Nephron progenitor cell (in vitro differentiated cells): ENCODE data around the gene HTATSF1.

Experiments
- DNase-seq: peaks from one replicate; pipeline ENCODE4 v3.0.0; 2021
- H3K27ac Mint-ChIP-seq: 2 replicates; pipeline ENCODE4 v1.8.0; 2021; ENCODE audit warnings: mild to moderate bottlenecking, moderate library complexity, mixed read lengths
- H3K27me3 Mint-ChIP-seq: 2 replicates; pipeline ENCODE4 v1.8.0; 2021; ENCODE audit warnings: mild to moderate bottlenecking, low read depth, mixed read lengths; ENCODE audit not compliant: poor library complexity
- H3K36me3 Mint-ChIP-seq: 2 replicates; pipeline ENCODE4 v1.8.0; 2021; ENCODE audit warnings: low read depth, mixed read lengths
- H3K4me1 Mint-ChIP-seq: 2 replicates; pipeline ENCODE4 v1.8.0; 2021; ENCODE audit warnings: mixed read lengths
- H3K4me3 Mint-ChIP-seq: 2 replicates; pipeline ENCODE4 v1.8.0; 2021; ENCODE audit warnings: mild to moderate bottlenecking, moderate library complexity, mixed read lengths
- H3K9me3 Mint-ChIP-seq: 2 replicates; pipeline ENCODE4 v1.8.0; 2021; ENCODE audit warnings: mild to moderate bottlenecking, moderate library complexity, mixed read lengths
- TF ChIP-seq, protein P1 (sequence below): fragments of 200-600 bp; sonication (generic); IDR thresholded peaks from 2 replicates; pipeline ENCODE4 v1.5.0; 2021; ENCODE audit warnings: antibody characterized with exemption

The HTATSF1 gene

DNA sequence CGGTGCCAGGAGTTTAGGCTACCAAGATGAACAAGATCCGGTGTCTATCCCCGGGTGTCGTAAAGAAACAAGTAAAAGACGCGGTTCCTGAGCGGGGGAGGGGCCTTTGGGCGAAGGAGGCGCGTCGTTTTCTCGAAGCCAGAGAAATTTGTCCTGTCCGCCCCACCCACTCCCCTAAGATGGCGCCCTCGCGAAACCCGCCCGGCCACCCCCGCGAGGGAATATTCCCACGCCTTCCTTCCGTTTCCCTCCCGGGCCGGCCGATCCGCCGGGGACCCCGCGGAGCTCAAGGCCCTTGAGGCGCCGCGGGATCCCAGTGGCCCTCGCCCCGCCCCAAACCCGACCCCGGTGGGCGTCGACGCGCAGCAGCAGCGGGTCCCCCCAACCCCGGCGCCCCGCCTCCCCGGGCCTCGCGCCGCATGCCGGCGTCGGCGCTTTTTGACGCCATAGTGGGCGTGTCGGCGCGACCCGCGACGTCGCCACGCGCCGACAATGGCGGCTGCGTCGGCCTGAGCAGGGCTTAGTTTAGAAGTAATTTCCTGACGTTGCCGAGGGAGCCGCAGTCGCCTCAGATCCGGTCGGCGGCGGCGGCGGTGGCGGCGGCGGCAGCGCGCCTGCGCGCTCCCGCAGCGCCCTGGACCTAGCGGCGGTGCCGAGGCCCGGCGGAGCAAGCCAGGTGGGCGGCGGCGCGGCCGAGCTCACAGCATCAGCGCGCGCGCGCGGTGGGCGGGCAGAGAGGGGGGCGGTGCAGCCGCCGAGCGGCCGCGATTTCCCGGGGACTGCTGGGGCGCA is 432 bp upstream of the HTATSF1 start:
- Mint-ChIP-seq H3K9me3 (peaks cover 27% of the 10 kb centered on the region), H3K27ac (peak overlapping the region; percentile 98), H3K36me3 (peaks cover 5% of the 10 kb centered on the region), H3K4me1 (peaks cover 13% of the 10 kb centered on the region), H3K4me3 (peak overlapping the region; percentile 87), H3K27me3 (peaks cover 6% of the 10 kb centered on the region)
- TF ChIP-seq, protein P1, sequence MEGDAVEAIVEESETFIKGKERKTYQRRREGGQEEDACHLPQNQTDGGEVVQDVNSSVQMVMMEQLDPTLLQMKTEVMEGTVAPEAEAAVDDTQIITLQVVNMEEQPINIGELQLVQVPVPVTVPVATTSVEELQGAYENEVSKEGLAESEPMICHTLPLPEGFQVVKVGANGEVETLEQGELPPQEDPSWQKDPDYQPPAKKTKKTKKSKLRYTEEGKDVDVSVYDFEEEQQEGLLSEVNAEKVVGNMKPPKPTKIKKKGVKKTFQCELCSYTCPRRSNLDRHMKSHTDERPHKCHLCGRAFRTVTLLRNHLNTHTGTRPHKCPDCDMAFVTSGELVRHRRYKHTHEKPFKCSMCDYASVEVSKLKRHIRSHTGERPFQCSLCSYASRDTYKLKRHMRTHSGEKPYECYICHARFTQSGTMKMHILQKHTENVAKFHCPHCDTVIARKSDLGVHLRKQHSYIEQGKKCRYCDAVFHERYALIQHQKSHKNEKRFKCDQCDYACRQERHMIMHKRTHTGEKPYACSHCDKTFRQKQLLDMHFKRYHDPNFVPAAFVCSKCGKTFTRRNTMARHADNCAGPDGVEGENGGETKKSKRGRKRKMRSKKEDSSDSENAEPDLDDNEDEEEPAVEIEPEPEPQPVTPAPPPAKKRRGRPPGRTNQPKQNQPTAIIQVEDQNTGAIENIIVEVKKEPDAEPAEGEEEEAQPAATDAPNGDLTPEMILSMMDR, result no peak
- peak; percentile 83 for DNase-seq

DNA sequence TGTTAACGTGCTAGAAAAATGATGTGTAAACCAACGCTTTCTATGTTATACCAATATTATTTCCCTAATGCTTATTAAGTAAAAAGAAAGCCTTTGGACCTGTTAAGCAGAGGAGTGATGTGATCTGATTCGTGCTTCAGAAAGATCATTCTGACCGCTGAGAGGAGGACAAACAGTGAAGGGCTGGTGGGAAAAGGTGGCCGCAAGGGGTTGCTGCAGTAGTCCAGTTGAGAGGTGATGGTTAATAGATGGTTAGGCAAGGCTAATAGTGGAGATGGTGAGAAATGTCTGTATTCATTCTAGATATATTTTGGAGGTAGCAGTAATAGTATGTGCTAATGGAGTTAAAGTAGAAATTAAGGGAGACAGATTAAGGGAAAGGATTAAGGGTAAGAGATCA is 21.7 kb downstream of the HTATSF1 start:
- H3K4me3 Mint-ChIP-seq, result no peak overlapping the region
- H3K9me3 Mint-ChIP-seq, result peaks cover 23% of the 10 kb centered on the region
- TF ChIP-seq, protein P1, result no peak
- no peaks in the 10 kb centered on the region for H3K4me1 Mint-ChIP-seq
- H3K27ac Mint-ChIP-seq, result no peak overlapping the region
- H3K36me3 Mint-ChIP-seq, result no peaks in the 10 kb centered on the region
- DNase-seq, result no peak
- H3K27me3 Mint-ChIP-seq, result no peaks in the 10 kb centered on the region

DNA sequence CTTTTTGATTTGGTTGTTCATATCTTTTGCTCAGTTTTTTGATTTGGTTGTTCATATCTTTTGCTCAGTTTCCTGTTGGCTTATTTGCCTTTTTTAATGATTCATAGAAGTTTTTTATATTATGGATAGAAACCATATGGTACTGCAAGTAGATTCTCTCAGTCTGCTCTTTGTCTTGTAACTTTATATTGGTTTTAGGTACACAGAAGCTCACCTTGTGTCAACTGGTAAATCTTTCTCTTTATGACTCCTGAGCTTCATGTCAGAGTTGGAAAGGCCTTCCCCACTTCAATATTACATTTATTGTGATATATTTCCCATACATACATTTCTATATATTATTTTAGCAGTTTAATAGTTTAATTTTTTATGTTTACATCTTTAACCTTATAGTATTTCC is 26.4 kb downstream of the HTATSF1 start:
- H3K4me3 Mint-ChIP-seq, result no peak overlapping the region
- no peaks in the 10 kb centered on the region for H3K36me3 Mint-ChIP-seq
- H3K27me3 Mint-ChIP-seq, result peaks cover 3% of the 10 kb centered on the region
- no peak for DNase-seq
- peaks cover 4% of the 10 kb centered on the region for H3K4me1 Mint-ChIP-seq
- H3K9me3 Mint-ChIP-seq, result peaks cover 28% of the 10 kb centered on the region
- TF ChIP-seq, protein P1, result no peak
- H3K27ac Mint-ChIP-seq, result no peak overlapping the region

- TF ChIP-seq, protein P1, result no peak
- DNase-seq, result no peak
- Mint-ChIP-seq H3K9me3 (peaks cover 36% of the 10 kb centered on the region), H3K36me3 (no peaks in the 10 kb centered on the region), H3K27ac (no peak overlapping the region), H3K27me3 (peaks cover 7% of the 10 kb centered on the region), H3K4me1 (peaks cover 7% of the 10 kb centered on the region), H3K4me3 (no peak overlapping the region)
Observed at GRCh38 chrX:136525738-136526606, 28.6 kb downstream of the HTATSF1 start.

GRCh38 chrX:136528645-136529315 is 31.4 kb downstream of the HTATSF1 start:
- no peak overlapping the region for H3K27ac Mint-ChIP-seq
- H3K27me3 Mint-ChIP-seq, result peaks cover 7% of the 10 kb centered on the region
- no peak overlapping the region for H3K4me3 Mint-ChIP-seq
- no peaks in the 10 kb centered on the region for H3K36me3 Mint-ChIP-seq
- TF ChIP-seq, protein P1, result no peak
- peaks cover 42% of the 10 kb centered on the region for H3K9me3 Mint-ChIP-seq
- DNase-seq, result no peak
- H3K4me1 Mint-ChIP-seq, result peaks cover 7% of the 10 kb centered on the region
